Activated naive CD8-positive, alpha-beta T cell treated with anti-CD3 and anti-CD28 coated beads, Interleukin-2, amount 50 U/mL, for 24 hours (primary cell): ENCODE results near the gene ENPP3.
"Not testable (repeated sequence)": the region's sequence is repeated elsewhere in the genome, so short reads cannot be mapped to it uniquely, and the experiment has no call there.

Experiments
- ATAC-seq: fragments of 150-1000 bp; cut with Tn5 transposase; one replicate; pipeline ENCODE4 v1.10.0; 2021
- DNase-seq: peaks from one replicate; pipeline ENCODE4 v3.0.0; 2021
- H3K27ac Mint-ChIP-seq: one replicate; pipeline ENCODE4 v1.8.0; 2021; ENCODE audit warnings: mild to moderate bottlenecking, mixed read lengths
- H3K27me3 Mint-ChIP-seq: one replicate; pipeline ENCODE4 v1.8.0; 2021; ENCODE audit warnings: mixed read lengths
- H3K36me3 Mint-ChIP-seq: one replicate; pipeline ENCODE4 v1.8.0; 2021; ENCODE audit warnings: low read depth, mixed read lengths
- H3K4me1 Mint-ChIP-seq: one replicate; pipeline ENCODE4 v1.8.0; 2021; ENCODE audit warnings: mixed read lengths
- H3K4me3 Mint-ChIP-seq: one replicate; pipeline ENCODE4 v1.8.0; 2021; ENCODE audit warnings: mild to moderate bottlenecking, moderate library complexity, mixed read lengths
- H3K9me3 Mint-ChIP-seq: one replicate; pipeline ENCODE4 v1.8.0; 2021; ENCODE audit warnings: mixed read lengths

ENPP3 gene

DNA sequence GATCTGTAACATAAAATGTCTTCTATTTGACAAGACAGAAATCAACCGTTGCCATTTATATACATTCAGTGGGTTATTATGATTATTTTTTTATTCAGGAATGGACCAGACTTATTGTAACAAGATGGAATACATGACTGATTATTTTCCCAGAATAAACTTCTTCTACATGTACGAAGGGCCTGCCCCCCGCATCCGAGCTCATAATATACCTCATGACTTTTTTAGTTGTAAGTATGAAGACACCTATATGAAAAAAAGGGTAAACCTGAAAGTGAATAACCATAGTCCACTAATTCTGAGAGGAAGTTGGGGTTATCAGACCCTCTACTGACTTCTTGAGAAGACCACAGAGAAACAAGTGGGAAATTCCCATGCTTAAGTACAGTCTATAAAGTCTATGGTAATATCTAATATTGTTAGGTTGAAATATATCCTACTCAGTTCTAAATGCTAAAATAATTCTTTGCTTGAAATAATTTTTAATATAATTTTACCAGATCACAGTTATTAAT is 48.2 kb downstream of the ENPP3 start:
- Mint-ChIP-seq H3K4me3 (no peak overlapping the region), H3K27ac (peak overlapping the region; percentile 16), H3K27me3 (peaks cover under 1% of the 10 kb centered on the region), H3K9me3 (no peaks in the 10 kb centered on the region), H3K4me1 (peaks cover 41% of the 10 kb centered on the region), H3K36me3 (no peaks in the 10 kb centered on the region)
- DNase-seq (peak; percentile 11), ATAC-seq (peak; percentile 85)

DNA sequence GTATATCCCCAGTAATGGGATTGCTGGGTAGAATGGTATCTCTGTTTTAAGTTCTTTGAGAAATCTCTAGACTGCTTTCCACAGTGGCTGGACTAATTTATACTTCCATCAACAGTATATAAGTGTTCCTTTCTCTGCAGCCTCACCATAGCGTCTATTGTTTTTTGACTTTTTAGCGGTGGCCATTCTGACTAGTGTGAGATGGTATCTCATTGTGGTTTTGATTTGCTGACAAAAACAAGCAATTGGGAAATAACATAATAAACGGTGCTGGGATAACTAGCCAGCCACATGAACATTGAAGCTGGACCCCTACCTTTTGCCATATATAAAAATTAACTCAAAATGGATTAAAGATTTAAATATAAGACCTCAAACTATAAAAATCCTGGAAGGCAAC is 49.9 kb downstream of the ENPP3 start:
- no peak for DNase-seq
- Mint-ChIP-seq H3K27ac (no peak overlapping the region), H3K9me3 (no peaks in the 10 kb centered on the region), H3K27me3 (no peaks in the 10 kb centered on the region), H3K36me3 (no peaks in the 10 kb centered on the region), H3K4me1 (peaks cover 43% of the 10 kb centered on the region), H3K4me3 (no peak overlapping the region)
- ATAC-seq: no peak

DNA sequence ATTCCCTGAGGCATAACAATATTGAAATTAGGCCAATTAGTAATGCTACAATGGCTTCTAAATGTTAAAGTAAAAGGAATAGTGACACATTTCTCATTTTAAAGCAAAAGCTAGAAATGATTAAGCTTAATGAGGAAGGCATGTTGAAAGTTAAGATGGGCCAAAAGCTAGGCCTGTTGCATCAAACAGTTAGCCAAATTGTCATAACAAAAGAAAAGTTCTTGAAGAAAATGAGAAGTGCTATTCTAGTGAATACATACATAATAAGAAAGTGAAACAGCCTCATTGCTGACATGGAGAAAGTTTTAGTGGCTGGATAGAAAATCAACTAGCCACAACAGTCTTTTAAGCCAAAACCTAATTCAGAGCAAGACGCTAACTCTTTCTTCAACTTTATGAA is 51.2 kb downstream of the ENPP3 start:
- Mint-ChIP-seq H3K9me3 (no peaks in the 10 kb centered on the region), H3K36me3 (no peaks in the 10 kb centered on the region), H3K4me3 (no peak overlapping the region), H3K27me3 (no peaks in the 10 kb centered on the region), H3K27ac (peak overlapping the region; percentile 73), H3K4me1 (peaks cover 44% of the 10 kb centered on the region)
- no peak for DNase-seq
- peak; percentile 37 for ATAC-seq

DNA sequence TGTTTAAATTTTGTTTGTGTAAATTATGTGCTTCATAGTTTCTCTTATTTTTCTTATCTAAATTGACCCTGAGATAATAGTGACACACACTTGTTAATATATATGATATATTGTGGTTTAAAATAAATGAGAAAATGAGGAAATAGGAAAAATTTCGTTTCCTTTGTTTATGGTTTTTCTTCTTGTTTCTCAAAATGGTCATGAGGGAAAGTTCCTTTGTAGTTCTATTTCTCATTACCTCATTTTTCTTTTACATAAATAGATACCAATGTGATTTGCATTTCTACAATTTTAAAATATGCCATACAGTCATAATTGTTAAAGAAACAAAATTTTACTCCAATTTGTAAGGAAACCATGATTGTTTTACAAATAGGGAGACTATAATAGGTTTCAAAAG is 54.9 kb downstream of the ENPP3 start:
- Mint-ChIP-seq H3K4me3 (no peak overlapping the region), H3K4me1 (peaks cover 27% of the 10 kb centered on the region), H3K9me3 (no peaks in the 10 kb centered on the region), H3K27me3 (no peaks in the 10 kb centered on the region), H3K36me3 (no peaks in the 10 kb centered on the region), H3K27ac (no peak overlapping the region)
- DNase-seq: no peak
- ATAC-seq: no peak

DNA sequence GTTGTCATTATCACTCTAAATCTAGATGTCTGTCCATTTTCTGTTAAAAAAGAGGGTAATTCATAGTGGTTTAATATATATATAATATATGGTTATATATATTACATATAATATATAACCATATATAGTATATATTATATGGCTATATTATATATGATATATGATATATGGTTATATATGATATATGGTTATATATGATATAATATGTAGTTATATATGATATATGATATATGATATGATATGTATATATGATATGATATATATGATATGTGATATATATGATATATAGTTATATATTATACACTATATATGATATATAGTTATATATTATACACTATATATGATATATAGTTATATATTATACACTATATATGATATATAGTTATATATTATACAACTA is 55.5 kb downstream of the ENPP3 start:
- Mint-ChIP-seq H3K36me3 (no peaks in the 10 kb centered on the region), H3K4me3 (no peak overlapping the region), H3K9me3 (no peaks in the 10 kb centered on the region), H3K27me3 (peaks cover 1% of the 10 kb centered on the region), H3K27ac (no peak overlapping the region), H3K4me1 (peaks cover 23% of the 10 kb centered on the region)
- ATAC-seq: no peak
- DNase-seq: no peak

DNA sequence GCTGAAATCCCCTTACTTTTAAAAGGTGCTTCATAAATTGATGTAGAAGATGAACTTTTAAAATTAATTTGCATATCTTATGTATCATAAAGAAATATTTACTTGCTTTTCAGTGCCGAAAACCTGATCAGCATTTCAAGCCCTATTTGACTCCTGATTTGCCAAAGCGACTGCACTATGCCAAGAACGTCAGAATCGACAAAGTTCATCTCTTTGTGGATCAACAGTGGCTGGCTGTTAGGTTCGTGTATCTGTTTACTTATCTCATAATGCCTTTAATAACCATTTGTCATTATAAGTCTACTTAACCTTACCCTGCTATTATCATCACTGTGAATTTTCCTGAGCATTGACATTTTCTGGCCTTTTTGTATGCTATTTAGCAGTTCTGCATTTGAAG is 56.3 kb downstream of the ENPP3 start:
- no peak for DNase-seq
- no peak overlapping the region for H3K27ac Mint-ChIP-seq
- H3K4me1 Mint-ChIP-seq: peaks cover 17% of the 10 kb centered on the region
- no peaks in the 10 kb centered on the region for H3K36me3 Mint-ChIP-seq
- peaks cover 1% of the 10 kb centered on the region for H3K27me3 Mint-ChIP-seq
- H3K9me3 Mint-ChIP-seq: no peaks in the 10 kb centered on the region
- no peak overlapping the region for H3K4me3 Mint-ChIP-seq
- no peak for ATAC-seq

DNA sequence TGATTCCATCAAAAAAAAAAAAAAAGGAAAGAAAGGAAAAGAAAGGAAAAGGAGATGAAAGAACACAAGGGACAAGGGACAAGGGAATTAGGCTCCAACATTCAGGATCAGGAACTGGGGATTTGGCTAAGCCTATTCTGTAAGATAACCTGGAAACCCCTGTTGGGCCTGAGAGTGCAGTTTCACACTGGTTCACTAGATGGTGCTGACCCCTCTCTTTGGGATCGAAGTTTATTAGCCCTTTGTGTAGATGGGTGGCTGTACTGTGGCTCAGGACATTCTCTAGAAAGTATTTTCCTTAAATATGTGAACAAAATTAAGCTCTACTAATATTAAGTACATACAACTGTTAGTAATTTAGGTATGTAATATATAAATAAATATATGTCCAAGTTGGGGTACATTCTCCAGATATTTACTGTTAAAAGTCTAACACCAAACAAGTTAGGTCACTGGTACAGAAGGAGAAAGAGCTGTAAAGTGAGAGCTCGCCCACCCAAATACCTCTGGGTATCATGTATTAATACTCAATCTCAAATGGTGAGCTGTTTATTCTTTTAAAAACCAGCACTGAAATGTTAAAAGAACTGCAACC is 57.8 kb downstream of the ENPP3 start:
- ATAC-seq: peak; percentile 79
- H3K4me1 Mint-ChIP-seq: peaks cover 7% of the 10 kb centered on the region
- peak; percentile 33 for DNase-seq
- no peaks in the 10 kb centered on the region for H3K36me3 Mint-ChIP-seq
- peaks cover 1% of the 10 kb centered on the region for H3K27me3 Mint-ChIP-seq
- H3K9me3 Mint-ChIP-seq: no peaks in the 10 kb centered on the region
- H3K4me3 Mint-ChIP-seq: no peak overlapping the region
- no peak overlapping the region for H3K27ac Mint-ChIP-seq

DNA sequence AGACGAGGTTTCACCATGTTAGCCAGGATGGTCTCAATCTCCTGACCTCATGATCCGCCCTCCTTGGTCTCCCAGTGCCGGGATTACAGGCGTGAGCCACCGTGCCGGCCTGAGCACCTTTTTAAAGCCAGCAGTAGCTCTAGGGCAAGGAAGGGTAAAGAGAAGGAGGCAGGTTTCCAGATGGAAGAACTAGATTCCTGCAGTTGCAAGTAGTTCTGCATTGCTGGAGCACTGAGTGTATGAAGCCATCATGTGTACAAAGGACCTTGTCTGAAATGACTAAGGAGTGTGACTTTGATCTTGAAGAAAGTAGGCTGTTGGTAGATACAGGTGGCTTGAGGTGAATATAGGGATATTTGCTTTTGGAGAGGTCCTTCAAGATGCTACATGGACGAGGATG is 59.9 kb downstream of the ENPP3 start:
- Mint-ChIP-seq H3K27ac (no peak overlapping the region), H3K36me3 (no peaks in the 10 kb centered on the region), H3K9me3 (no peaks in the 10 kb centered on the region), H3K4me3 (no peak overlapping the region), H3K27me3 (peaks cover 1% of the 10 kb centered on the region), H3K4me1 (peaks cover 1% of the 10 kb centered on the region)
- no peak for ATAC-seq
- DNase-seq: no peak

DNA sequence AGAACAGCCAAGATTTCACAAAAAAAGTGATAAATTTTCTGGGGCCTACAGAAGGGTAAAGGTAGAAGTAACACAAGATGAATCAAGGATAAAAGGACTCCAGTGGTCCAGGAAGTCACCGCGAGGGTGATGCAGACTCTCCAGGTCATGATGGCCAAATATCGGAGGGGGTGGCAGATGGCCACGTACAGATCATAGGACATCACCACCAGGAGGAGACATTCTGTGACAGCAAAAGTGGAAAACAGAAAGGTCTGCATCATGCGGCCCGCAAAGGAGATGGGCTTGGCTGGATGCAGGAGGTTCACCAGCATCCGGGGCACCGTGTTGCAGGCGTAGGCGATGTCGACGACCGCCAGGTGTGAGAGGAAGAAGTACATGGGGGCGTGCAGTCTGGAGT is 63.7 kb downstream of the ENPP3 start:
- not testable (repeated sequence) for H3K27ac Mint-ChIP-seq, H3K27me3 Mint-ChIP-seq, H3K9me3 Mint-ChIP-seq, ATAC-seq, H3K36me3 Mint-ChIP-seq, H3K4me1 Mint-ChIP-seq, DNase-seq, H3K4me3 Mint-ChIP-seq

DNA sequence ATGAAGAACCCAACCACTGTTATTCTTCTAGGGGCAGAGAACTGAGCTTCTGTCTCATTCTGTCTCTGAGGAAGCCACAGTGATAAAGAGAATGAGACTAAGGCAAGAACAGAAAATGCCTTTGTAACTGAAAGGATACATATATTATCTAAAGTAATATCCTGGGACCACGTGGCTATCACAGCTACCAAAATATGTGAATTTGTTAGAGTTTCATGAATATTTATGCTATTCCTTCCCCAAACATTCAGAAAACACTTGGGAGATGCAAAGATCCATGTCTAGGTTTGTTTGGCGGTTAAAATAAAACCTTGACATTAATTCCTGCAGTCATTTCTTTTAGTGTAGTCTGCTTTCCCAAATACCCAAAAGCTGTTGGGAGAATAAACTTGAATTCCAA is 66.8 kb downstream of the ENPP3 start:
- H3K4me1 Mint-ChIP-seq, DNase-seq, H3K4me3 Mint-ChIP-seq, ATAC-seq, H3K9me3 Mint-ChIP-seq, H3K27ac Mint-ChIP-seq, H3K36me3 Mint-ChIP-seq, H3K27me3 Mint-ChIP-seq: not testable (repeated sequence)

DNA sequence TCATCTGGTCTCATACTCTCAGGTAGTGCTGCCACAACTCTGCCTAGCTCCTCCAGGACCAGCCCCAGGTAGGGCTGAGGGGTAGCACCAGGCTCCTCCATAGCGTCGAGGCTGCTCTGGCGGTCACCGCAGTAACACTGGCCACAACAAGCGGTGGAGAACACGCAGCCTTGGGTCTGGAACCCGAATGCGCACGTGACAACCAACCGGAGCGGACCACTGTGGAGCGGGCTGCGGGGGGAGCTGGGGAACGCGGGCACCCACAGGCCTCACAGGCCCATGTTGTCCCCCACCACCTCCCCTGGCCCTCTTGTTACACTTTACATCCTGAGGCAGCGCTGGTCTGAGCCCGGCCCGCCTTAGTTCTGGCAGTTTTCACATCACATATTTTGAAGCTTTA is 73.8 kb downstream of the ENPP3 start, which contains the start of gene CTAGE9:
CTAGE9 (minus strand) TSS at position 101 of the 400 bp plus-strand sequence; CDS start at position 101, 0 bp downstream.
- not testable (repeated sequence) for H3K27ac Mint-ChIP-seq, H3K4me3 Mint-ChIP-seq, H3K9me3 Mint-ChIP-seq, DNase-seq, H3K36me3 Mint-ChIP-seq, H3K27me3 Mint-ChIP-seq, ATAC-seq, H3K4me1 Mint-ChIP-seq

DNA sequence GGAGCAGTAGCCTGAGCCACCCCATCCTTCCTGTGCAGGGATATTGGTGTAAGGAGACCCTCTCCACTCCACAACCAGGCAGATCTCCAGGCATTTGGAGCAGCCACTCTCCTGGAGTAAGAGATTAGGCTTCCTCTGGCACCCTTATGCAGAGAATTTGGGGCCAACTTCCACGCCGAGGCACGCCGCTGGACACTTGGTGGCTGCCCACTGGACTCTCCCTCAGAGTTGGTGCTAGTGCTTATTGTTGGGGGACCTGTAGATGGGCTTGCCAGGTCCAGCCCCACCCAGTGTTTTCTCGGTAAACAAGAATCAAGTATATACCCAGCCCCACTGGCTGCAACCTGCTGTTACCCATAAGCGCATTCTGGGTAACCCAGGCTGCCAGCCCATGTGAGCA is 78.5 kb downstream of the ENPP3 start:
- not testable (repeated sequence) for H3K4me1 Mint-ChIP-seq, H3K27ac Mint-ChIP-seq, H3K27me3 Mint-ChIP-seq, ATAC-seq, H3K9me3 Mint-ChIP-seq, DNase-seq, H3K36me3 Mint-ChIP-seq, H3K4me3 Mint-ChIP-seq

DNA sequence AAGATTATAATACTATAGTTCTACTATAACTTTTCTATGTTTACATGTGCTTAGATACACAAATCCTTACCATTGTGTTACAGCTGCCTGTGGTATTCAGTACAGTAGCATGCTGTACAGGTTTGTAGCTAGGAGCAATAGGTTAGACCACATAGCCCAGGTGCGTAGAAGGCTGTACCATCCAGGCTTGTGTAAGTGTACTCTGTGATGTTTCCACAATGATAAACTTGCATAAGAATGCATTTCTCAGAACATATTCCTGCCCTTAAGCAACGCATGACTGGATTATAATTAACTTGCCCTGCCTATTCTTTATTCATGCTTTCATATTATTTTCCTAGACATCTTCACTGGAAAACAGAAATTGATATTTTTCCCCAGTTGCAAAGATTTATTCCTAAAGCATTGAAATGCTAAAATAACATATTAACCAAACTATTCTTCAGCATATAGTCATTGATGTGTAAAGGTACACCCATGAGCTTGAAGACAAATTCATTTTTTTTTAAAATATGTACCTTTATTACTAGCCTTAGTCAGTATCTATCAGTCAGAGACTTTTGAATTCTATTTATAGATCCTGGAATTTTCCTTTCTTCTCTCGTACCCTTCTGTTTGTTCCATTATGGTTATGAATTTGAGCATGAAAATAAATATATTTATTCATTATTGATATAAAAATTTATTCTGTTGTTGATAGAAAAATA is 80.9 kb downstream of the ENPP3 start:
- no peak for ATAC-seq
- Mint-ChIP-seq H3K27me3 (peaks cover 1% of the 10 kb centered on the region), H3K4me1 (no peaks in the 10 kb centered on the region), H3K9me3 (no peaks in the 10 kb centered on the region), H3K27ac (no peak overlapping the region), H3K4me3 (no peak overlapping the region), H3K36me3 (no peaks in the 10 kb centered on the region)
- DNase-seq: no peak

DNA sequence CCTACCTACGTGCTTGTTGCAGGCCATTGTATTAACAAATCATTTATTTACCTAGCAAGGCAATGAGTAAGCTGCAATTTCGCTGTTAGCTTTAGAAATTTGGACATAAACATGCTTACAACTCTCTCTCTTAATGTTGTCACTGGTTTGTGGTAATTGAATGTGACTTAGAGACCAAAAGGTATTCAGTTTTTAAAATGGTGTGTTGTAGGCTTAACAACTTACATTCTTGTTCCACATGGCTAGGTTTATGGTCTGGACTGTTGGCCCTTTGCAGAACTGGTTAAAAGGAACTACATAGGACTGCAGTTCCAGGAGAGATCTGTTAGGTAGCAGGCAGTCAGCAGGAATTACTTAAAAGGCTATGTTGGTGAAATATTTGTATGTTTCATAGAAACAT is 84.1 kb downstream of the ENPP3 start:
- Mint-ChIP-seq H3K27ac (no peak overlapping the region), H3K9me3 (no peaks in the 10 kb centered on the region), H3K36me3 (peaks cover under 1% of the 10 kb centered on the region), H3K4me3 (no peak overlapping the region), H3K4me1 (no peaks in the 10 kb centered on the region), H3K27me3 (peaks cover 1% of the 10 kb centered on the region)
- DNase-seq (no peak), ATAC-seq (no peak)

DNA sequence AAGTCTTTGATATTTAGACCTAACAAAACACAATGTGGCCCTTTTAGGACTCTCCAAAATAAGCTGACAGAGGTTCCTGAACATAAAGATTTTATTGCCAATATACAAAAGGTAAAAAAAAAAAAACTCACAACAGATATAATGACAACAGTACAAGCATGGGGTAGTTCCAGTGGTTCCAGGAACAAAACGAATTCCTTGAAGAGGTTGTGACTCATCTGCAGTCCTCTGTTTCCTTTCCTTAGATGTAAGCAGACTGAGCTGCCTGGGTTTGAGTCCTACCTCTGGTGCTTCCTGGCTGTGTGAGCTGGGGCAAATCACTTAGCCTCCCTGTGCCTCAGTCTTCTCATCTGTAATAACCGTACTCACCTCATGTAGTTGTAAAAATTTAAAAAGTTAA is 87.0 kb downstream of the ENPP3 start:
- peaks cover 2% of the 10 kb centered on the region for H3K36me3 Mint-ChIP-seq
- DNase-seq: no peak
- no peak overlapping the region for H3K27ac Mint-ChIP-seq
- H3K9me3 Mint-ChIP-seq: peaks cover 3% of the 10 kb centered on the region
- no peak overlapping the region for H3K4me3 Mint-ChIP-seq
- no peak for ATAC-seq
- peaks cover 1% of the 10 kb centered on the region for H3K27me3 Mint-ChIP-seq
- no peaks in the 10 kb centered on the region for H3K4me1 Mint-ChIP-seq
